UCSD-AML1 (cell line): ENCODE results near the gene PLPPR4.

ENCODE experiments used
- DNase-seq: peaks from one replicate; lab custom pipeline; 2025; ENCODE audit not compliant: unreplicated experiment; lab: John Stamatoyannopoulos, UW

The PLPPR4 gene

DNA sequence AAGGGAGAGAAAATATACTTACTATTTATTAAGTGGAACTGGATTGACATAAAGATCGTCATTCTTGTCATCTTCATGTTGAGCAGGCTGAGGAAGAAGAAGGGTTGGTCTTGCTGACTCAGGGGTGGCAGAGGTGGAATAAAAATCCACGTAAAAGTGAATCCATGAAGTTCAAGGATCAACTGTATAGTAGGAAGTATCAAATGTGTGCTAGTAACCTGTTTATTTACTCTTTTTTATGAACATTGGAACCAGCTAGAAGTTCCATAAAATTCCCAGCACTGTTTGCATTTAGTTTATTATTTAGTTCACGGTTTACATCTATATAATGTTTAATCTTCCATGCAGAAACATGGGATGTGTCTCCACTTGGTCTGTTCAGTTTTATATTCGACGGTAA is 70.7 kb downstream of the PLPPR4 start:
- no peak for DNase-seq

DNA sequence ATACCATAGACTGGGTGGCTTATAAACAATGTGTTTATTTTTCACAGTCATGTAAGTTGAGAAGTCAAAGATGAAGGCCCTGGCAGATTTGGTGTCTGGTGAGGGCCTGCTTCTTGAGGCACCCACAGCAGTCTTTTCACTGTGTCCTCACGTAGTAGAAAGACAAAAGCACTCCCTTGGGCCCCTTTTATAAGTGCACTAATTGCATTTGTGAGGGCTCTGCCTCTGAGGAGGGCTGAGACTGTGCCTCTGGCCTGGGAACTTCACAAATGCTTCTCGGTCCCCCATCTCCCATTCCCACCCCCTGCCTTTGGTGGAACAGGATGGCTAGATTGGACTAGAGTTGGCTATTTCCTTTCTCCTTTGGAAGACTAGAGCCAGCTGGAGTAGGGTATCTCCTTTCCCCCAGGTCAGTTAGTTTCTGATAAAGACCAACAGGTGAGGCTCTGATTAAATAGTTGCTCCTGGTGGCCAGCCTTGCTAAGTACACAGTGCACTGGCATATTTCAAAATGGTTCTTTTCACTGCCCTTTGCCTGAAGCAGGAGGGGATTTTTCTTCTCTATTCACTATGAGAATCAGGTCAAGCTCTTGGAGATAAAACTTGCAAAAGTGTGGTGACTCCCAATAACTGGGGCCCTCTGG is 82.9 kb downstream of the PLPPR4 start:
- no peak for DNase-seq

GRCh38 chr1:99348397-99349132 is 84.3 kb downstream of the PLPPR4 start:
- no peak for DNase-seq

DNA sequence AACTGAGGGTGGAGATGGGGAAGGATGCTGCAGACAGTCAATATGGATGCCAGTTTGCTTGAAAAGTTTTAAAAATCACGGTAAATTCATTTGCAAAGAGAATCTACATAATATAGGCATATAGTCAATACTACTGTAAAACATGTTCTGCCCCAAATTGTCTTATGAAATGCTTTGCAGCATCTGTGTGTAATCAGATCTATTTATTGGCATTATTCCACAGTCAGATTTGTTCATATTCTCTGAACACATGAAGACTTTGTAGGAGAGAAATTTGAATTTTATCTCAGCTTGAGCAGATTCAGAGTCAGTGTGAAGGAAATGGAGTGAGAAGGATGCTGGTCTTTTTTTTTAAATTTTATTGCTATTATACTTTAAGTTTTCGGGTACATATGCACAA is 88.5 kb downstream of the PLPPR4 start:
- no peak for DNase-seq

- DNase-seq = no peak
Observed at GRCh38 chr1:99358770-99359169, 94.5 kb downstream of the PLPPR4 start.
